ENCODE data around the gene SNX6. TPM values are rescaled to one million over a fixed set of nuclear protein-coding genes. Genes with fewer than 3 reads are reported as not detected.
"Not testable (repeated sequence)": the region's sequence is repeated elsewhere in the genome, so short reads cannot be mapped to it uniquely, and the experiment has no call there.

The SNX6 gene
- total and polyA plus RNA-seq, 7 experiments from 2014 or later = 56.6 to 114 (median 63.7) TPM

DNA sequence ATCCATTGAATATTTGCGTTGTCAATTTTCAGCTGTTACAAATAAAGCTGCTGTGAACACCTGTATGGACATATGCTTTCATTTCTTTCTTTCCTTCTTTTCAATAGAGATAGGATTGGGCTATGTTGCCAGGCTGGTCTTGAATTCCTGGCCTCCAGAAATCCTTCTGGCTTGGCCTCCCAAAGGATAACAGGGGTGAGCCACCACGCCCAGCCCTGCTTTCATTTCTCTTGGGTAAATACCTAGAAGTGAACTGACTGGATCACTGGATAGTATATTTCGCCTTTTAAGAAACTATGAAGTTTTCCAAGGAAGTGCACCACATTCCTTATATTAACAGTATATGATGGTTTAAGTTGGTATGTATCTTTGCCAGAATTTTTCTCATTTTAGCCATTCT is 58.2 kb downstream of the SNX6 start:
- DNase-seq = no peak
- Histone ChIP-seq H3K36me3 (ENCODE audit: control insufficient read depth in 2 of 3, insufficient read depth in 3 of 3, low read length in 3 of 3) (peaks cover 14 to 55% (median 20%) of the 10 kb centered on the region in 3 experiments), H3K4me1 (ENCODE audit: control insufficient read depth in 2 of 2, insufficient read depth in 2 of 2, low read length in 2 of 2) (no peaks in the 10 kb centered on the region), H3K4me3 (ENCODE audit: low read length) (no peak overlapping the region), H3K9me3 (ENCODE audit: control insufficient read depth in 2 of 3, low read length in 3 of 3) (no peaks in the 10 kb centered on the region), H3K27ac (ENCODE audit: low read depth, low read length) (no peak overlapping the region), H3K27me3 (ENCODE audit: control insufficient read depth in 2 of 2, insufficient read depth in 2 of 2, low read length in 2 of 2) (no peaks in the 10 kb centered on the region)
- Mint-ChIP-seq H3K4me3 (no peak overlapping the region), H3K27ac (peak overlapping the region in 5 of 9 donors; percentile 3 to 71 (median 39)), H3K9me3 (no peaks in the 10 kb centered on the region), H3K27me3 (no peaks in the 10 kb centered on the region), H3K36me3 (peaks cover 0 to 19% (median 8%) of the 10 kb centered on the region in 5 donors), H3K4me1 (peaks cover 0 to 2% (median 0%) of the 10 kb centered on the region in 7 donors)
- ChIA-PET POLR2A (no interaction called here), CTCF (no interaction called here)
- intact Hi-C loops (cut with micrococcal nuclease) = loop anchor here in 1 of 2 donors (5.0 kb wide), 2 partner anchors 34 to 239 kb away; partner anchors contain the start of gene EAPP
- no peak for ATAC-seq

GRCh38 chr14:34569750-34570149 is 60.2 kb downstream of the SNX6 start:
- H3K27me3 ChIP-seq (ENCODE audit: control insufficient read depth in 2 of 2, insufficient read depth in 2 of 2, low read length in 2 of 2) = no peaks in the 10 kb centered on the region
- no peak overlapping the region for H3K4me3 Mint-ChIP-seq
- no peaks in the 10 kb centered on the region for H3K4me1 Mint-ChIP-seq
- no peaks in the 10 kb centered on the region for H3K4me1 ChIP-seq (ENCODE audit: control insufficient read depth in 2 of 2, insufficient read depth in 2 of 2, low read length in 2 of 2)
- H3K4me3 ChIP-seq (ENCODE audit: low read length) = no peak overlapping the region
- intact Hi-C loops (cut with micrococcal nuclease) = loop anchor here in 1 of 2 donors (5.0 kb wide), 2 partner anchors 32 to 237 kb away; partner anchors contain the start of gene EAPP
- ChIA-PET CTCF (no interaction called here), POLR2A (interaction anchor here (1.8 kb wide), 1 partner anchor 61 kb away, joined by 3 read pairs; the partner anchor contains the start of gene SNX6)
- ATAC-seq (no peak), DNase-seq (no peak)
- peaks cover 0 to 22% (median 5%) of the 10 kb centered on the region in 5 donors for H3K36me3 Mint-ChIP-seq
- H3K9me3 ChIP-seq (ENCODE audit: control insufficient read depth in 2 of 3, low read length in 3 of 3) = no peaks in the 10 kb centered on the region
- no peak overlapping the region for H3K27ac ChIP-seq (ENCODE audit: low read depth, low read length)
- H3K27ac Mint-ChIP-seq = peak overlapping the region in 2 of 9 donors; percentile 2 to 53
- no peaks in the 10 kb centered on the region for H3K27me3 Mint-ChIP-seq
- peaks cover 14 to 61% (median 20%) of the 10 kb centered on the region in 3 experiments for H3K36me3 ChIP-seq (ENCODE audit: control insufficient read depth in 2 of 3, insufficient read depth in 3 of 3, low read length in 3 of 3)
- no peaks in the 10 kb centered on the region for H3K9me3 Mint-ChIP-seq

DNA sequence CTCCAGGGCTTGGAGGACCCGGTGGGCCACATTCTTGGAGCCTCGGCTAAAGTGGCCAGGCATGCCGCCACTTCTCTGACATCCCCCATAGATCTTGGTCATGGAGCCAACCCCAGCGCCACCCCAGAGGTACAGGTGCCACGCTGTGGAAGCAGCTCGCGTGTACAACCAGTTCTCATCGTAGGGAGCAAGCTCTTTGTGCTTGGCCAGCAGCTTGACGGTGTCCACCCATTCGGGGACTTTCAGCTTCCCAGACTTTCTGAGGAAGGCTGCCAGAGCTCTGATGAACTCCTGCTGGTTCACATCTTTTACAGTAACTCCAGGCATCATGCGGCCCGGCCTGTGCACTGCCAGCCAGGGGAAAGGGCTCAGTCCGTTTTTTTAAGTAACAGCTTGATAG is 61.1 kb downstream of the SNX6 start:
- H3K4me3 ChIP-seq (ENCODE audit: low read length) = no peak overlapping the region
- CTCF ChIA-PET = no interaction called here
- no peaks in the 10 kb centered on the region for H3K27me3 ChIP-seq (ENCODE audit: control insufficient read depth in 2 of 2, insufficient read depth in 2 of 2, low read length in 2 of 2)
- DNase-seq (no peak), ATAC-seq (no peak)
- Mint-ChIP-seq H3K4me3 (no peak overlapping the region), H3K9me3 (no peaks in the 10 kb centered on the region), H3K27me3 (no peaks in the 10 kb centered on the region), H3K4me1 (no peaks in the 10 kb centered on the region), H3K36me3 (peaks cover 0 to 22% (median 5%) of the 10 kb centered on the region in 5 donors), H3K27ac (peak overlapping the region in 1 of 9 donors; percentile 21)
- POLR2A ChIA-PET = interaction anchor here (1.8 kb wide), 1 partner anchor 62 kb away, joined by 3 read pairs; the partner anchor contains the start of gene SNX6
- H3K27ac ChIP-seq (ENCODE audit: low read depth, low read length) = no peak overlapping the region
- no peaks in the 10 kb centered on the region for H3K9me3 ChIP-seq (ENCODE audit: control insufficient read depth in 2 of 3, low read length in 3 of 3)
- intact Hi-C loops (cut with micrococcal nuclease) = no loop called here
- H3K4me1 ChIP-seq (ENCODE audit: control insufficient read depth in 2 of 2, insufficient read depth in 2 of 2, low read length in 2 of 2) = no peaks in the 10 kb centered on the region
- H3K36me3 ChIP-seq (ENCODE audit: control insufficient read depth in 2 of 3, insufficient read depth in 3 of 3, low read length in 3 of 3) = peaks cover 14 to 64% (median 20%) of the 10 kb centered on the region in 3 experiments

- Histone ChIP-seq H3K4me1 (ENCODE audit: control insufficient read depth in 2 of 2, insufficient read depth in 2 of 2, low read length in 2 of 2) (no peaks in the 10 kb centered on the region), H3K36me3 (ENCODE audit: control insufficient read depth in 2 of 3, insufficient read depth in 3 of 3, low read length in 3 of 3) (peaks cover 0 to 25% (median 8%) of the 10 kb centered on the region in 3 experiments), H3K27me3 (ENCODE audit: control insufficient read depth in 2 of 2, insufficient read depth in 2 of 2, low read length in 2 of 2) (no peaks in the 10 kb centered on the region), H3K9me3 (ENCODE audit: control insufficient read depth in 2 of 3, low read length in 3 of 3) (no peaks in the 10 kb centered on the region), H3K27ac (ENCODE audit: low read depth, low read length) (no peak overlapping the region), H3K4me3 (ENCODE audit: low read length) (no peak overlapping the region)
- Mint-ChIP-seq H3K36me3 (peaks cover 0 to 10% (median 3%) of the 10 kb centered on the region in 5 donors), H3K9me3 (no peaks in the 10 kb centered on the region), H3K4me1 (no peaks in the 10 kb centered on the region), H3K4me3 (no peak overlapping the region), H3K27me3 (no peaks in the 10 kb centered on the region), H3K27ac (peak overlapping the region in 1 of 9 donors; percentile 31)
- ATAC-seq (no peak), DNase-seq (no peak)
- intact Hi-C loops (cut with micrococcal nuclease) = no loop called here
- ChIA-PET CTCF (no interaction called here), POLR2A (no interaction called here)
These were observed 67.2 kb downstream of the SNX6 start for GRCh38 chr14:34562776-34563150.

GRCh38 chr14:34562037-34562775 is 67.7 kb downstream of the SNX6 start:
- H3K9me3 Mint-ChIP-seq; H3K27me3 Mint-ChIP-seq; H3K4me3 ChIP-seq (ENCODE audit: low read length); H3K4me1 Mint-ChIP-seq; ATAC-seq; H3K4me1 ChIP-seq (ENCODE audit: control insufficient read depth in 2 of 2, insufficient read depth in 2 of 2, low read length in 2 of 2); CTCF ChIA-PET; H3K36me3 Mint-ChIP-seq; intact Hi-C loops (cut with micrococcal nuclease); H3K27me3 ChIP-seq (ENCODE audit: control insufficient read depth in 2 of 2, insufficient read depth in 2 of 2, low read length in 2 of 2); H3K27ac ChIP-seq (ENCODE audit: low read depth, low read length); POLR2A ChIA-PET; H3K4me3 Mint-ChIP-seq; H3K27ac Mint-ChIP-seq; H3K9me3 ChIP-seq (ENCODE audit: control insufficient read depth in 2 of 3, low read length in 3 of 3); DNase-seq: not testable (repeated sequence)
- peaks cover 0 to 20% (median 3%) of the 10 kb centered on the region in 3 experiments for H3K36me3 ChIP-seq (ENCODE audit: control insufficient read depth in 2 of 3, insufficient read depth in 3 of 3, low read length in 3 of 3)

- peaks cover 0 to 16% (median 0%) of the 10 kb centered on the region in 3 experiments for H3K9me3 ChIP-seq (ENCODE audit: control insufficient read depth in 2 of 3, low read length in 3 of 3)
- H3K27ac ChIP-seq (ENCODE audit: low read depth, low read length); H3K27me3 Mint-ChIP-seq; H3K4me3 Mint-ChIP-seq; H3K36me3 Mint-ChIP-seq; intact Hi-C loops (cut with micrococcal nuclease); H3K27me3 ChIP-seq (ENCODE audit: control insufficient read depth in 2 of 2, insufficient read depth in 2 of 2, low read length in 2 of 2); H3K27ac Mint-ChIP-seq; CTCF ChIA-PET; H3K36me3 ChIP-seq (ENCODE audit: control insufficient read depth in 2 of 3, insufficient read depth in 3 of 3, low read length in 3 of 3); DNase-seq; H3K4me1 ChIP-seq (ENCODE audit: control insufficient read depth in 2 of 2, insufficient read depth in 2 of 2, low read length in 2 of 2); H3K4me3 ChIP-seq (ENCODE audit: low read length); POLR2A ChIA-PET: not testable (repeated sequence)
- peak; percentile 77 for ATAC-seq
- H3K9me3 Mint-ChIP-seq = peaks cover 0 to 32% (median 13%) of the 10 kb centered on the region in 11 donors
- peaks cover 1 to 16% (median 15%) of the 10 kb centered on the region in 7 donors for H3K4me1 Mint-ChIP-seq
These were observed 73.5 kb downstream of the SNX6 start for GRCh38 chr14:34556498-34556829.
